ENCODE data around the gene EXOSC10.
"Not testable (repeated sequence)": the region's sequence is repeated elsewhere in the genome, so short reads cannot be mapped to it uniquely, and the experiment has no call there.

EXOSC10 gene

DNA sequence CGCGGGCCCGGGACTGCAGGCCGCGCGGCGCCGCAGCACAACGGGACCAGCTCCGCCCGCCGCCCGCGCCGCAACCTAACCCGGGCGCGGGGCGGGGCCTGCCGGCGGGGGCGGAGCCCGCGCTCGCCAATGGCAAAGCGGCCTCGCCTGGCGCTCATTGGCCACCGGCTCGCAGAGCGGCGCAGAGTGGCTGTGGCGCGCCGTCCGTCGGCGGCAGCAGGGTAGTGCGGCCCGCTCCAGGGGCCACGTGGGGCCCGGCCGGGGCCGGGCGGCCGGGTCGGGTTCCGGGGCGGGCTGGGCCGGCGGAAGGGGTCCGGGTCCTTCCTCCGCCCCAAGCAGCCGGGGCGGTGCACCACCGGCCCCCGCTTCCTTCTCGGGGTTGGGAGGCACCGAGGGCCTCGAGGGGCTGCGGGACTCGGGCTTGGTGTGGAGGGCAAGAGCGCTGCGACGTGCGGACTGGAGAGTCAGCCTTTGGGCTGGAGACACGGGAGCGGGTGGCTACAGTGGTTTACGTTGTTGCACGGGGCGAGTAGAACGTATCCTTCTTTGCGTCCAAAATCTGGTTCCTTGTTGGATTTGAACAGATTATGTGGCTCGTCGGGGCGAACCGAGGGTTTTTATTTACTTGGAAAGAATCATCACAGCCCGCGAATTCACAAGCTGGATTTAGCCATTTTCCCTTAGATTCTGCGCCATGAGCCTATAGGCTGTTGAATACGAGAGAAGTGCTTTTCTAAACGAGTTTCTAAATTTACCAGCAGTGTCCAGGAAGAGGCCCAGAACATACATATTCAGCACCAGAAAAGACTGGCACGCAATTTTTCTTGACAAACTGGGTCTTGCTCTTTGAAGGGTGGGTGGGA lies 39.5 kb downstream of the EXOSC10 start, which contains the start of gene SRM:
TSS of gene SRM (minus strand) at position 51 of the 863 bp plus-strand sequence. CDS start 75 bp downstream, outside the sequence.
- peak; percentile 86 for DNase-seq

DNA sequence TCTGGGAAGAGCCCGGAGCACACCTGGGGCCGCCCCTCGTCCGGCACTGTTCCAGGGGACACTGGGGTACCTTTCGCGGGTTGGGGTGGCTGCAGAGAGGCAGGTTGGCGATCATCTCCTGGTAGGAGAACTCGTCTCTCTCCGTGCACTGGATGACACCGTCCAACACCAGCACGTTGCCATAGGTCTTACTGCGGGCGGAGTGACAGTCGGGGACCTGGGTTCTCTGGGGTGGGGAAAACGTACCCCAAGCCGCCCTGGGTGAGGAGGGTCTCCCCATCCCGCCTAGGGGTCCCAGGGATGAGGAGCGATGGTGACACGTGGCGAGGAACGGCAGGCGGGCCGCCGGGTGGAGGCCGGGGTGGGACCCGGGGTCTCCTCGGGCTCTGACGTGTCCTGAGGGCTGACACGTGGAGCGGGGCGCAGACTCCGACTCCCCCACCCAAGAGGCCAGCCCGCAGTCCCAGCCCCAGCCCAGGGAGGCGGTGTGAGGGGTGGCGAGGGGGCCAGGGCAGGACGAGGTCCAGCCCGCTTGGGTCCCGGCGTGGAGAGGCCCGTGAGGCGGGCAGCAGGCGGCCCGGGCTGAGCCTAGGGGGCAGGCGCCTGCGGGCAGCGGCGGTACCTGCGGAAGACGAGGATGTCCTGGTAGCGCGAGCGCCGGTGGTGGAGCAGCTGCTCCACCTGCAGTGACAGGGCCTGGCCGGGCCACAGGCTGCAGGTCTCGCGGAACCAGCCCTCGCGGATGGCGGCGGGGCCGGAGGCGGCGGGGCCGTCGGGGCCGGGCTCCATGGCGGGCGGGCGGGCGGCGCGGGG lies 40.3 kb downstream of the EXOSC10 start:
- DNase-seq, result no peak

DNA sequence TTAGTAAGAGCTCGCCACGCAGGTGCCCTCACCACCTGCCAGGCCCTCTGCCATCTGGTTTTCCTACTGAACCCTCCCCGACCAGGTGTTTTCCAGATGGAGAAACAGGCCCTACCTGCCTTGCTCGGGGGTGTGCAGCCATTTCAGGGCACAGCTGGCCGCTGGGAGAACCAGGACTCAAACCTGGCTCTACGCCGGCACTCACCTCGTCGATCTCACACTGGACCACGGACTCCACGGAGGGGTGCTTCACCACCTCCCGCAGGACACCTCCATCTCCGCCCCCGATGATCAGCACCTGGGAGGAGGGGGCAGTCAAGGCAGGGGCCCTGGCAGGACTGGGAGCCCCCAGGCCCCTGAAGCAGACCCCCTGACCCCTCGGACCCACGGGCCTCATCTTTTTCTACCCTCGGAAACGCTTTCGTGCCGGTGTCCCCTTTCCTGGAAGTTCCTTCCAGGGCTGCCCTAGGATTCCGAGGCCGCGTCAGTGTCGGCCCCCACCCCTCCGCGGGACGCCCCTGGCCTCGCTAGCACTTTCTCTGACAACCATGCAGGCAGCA lies 41.0 kb downstream of the EXOSC10 start:
- peak; percentile 17 for DNase-seq

DNA sequence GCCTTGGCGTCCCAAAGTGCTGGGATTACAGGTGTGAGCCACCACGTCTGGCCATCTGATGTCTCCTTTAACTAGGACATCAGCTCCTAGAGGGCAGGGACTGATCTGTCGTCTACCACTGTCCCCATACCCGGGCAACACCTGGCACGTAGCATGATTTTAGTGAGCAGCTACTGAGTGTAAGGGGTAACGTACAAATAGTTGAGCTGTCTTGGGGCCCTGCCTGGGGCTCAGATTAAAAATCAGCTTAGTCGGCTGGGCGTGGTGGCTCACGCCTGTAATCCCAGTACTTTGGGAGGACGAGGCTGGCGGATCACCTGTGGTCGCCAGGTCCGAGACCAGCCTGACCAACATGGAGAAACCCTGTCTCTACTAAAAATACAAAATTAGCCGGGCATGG lies 41.6 kb downstream of the EXOSC10 start:
- DNase-seq, result no peak

DNA sequence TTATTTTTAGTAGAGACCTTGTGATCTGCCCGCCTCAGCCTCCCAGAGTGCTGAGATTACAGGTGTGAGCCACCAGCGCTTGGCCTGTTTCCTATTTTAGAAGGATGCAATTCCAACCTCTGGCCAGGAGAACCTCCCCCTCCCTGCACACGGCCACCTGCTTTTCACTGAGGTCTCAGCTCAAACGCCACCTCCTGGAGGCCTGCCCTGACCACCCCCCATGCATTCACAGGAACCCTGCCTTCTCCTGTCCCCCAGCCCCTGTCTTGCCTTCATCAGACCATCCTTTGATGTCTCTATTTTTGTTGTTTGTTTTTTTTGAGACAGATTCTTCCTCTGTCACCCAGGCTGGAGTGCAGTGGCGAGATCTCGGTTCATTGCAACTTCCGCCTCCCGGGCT lies 42.2 kb downstream of the EXOSC10 start:
- no peak for DNase-seq

DNA sequence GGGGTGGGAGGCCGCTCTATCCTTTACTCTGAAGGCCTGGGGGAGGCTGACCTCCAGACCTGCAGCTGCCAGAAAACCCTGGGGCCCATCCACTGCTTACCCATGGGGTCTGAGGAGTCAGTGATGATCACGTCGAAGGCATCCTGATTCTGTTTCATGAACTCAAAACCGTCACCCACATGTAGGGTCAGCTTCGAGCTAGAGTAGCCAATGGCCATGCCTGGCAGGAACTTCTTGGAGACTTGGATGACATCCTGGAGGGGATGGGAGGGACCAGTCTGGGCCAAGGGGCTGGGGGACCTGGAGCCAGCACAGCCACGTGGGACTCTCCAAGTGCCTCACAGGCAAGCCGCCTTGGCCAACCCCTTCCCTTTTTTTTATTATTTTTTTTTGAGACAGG lies 43.2 kb downstream of the EXOSC10 start:
- DNase-seq, result no peak

DNA sequence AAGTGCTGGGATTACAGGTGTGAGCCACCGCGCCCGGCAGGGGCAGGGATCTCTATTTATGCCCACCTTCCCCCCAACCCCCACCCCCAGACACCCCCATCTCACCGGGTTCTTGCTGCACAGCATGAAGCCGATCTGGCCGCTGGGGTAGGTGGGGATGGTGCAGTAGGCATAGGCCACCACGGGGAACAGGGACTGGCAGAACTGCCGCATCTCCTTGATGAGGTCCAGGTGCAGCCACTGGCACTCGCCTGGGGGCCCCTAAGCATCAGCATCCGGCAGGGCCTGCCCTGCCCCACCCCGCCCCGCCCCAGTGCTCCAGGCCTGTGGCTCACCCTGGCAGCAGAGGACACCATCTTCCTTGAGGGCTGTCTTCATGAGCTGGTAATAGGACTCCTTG lies 44.0 kb downstream of the EXOSC10 start:
- DNase-seq, result no peak

DNA sequence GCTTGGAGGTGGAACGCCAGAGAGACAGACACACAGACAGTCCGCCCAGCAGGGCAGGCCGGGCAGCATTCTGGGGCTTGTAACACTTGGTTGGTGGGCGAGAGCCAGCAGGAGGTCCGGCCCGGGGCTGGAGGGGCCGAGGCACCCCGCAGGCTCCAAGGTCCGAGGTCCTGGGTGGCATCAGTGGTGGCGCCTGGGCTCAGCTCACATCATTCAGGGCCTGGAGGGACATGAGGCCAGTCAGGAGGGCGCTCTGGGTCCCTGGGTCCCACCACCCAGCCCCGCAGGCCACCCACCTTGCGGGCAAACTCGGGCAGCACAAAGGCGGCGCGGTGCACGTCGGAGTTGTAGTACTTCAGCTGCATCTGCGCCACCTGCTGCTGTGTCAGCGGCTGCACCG lies 45.0 kb downstream of the EXOSC10 start:
- no peak for DNase-seq

DNA sequence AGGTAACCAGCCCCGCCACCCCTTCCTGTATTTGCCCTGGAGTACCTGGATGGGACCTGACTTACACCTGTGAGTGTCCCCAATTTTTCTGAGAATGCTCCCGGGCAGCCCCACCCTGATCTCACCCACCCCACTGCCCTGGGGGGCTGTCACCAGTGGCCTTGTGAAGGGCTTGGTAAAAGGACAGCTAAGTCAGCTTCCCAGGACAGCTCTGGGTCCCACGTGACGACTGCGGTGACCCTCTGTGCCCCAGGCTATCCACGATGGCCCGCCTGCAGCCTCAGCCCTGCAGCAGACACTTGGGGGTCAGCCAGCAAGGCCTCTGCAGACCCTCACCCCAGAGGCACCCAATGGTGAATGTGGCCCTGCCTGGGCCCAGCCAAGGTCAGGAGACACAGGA lies 45.5 kb downstream of the EXOSC10 start:
- DNase-seq, result no peak

DNA sequence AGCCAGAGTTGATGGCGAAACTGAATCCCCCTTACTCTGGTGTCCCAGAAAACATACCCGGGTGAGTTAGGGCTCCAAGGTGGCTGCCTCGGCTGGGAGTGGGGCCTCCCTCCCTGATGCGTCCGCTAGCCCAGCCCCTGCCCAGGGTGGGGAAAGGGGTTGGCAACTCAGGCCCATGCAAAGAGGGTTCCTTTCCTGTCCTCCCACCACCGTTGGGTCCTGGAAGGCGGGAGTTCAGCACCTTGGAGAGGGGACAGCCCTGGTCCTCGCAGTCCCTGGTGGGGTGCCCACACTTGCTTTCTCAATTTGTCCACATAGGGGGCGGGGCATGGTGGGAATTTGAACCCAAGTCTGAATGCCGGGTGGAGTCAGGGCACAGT lies 45.9 kb downstream of the EXOSC10 start:
- DNase-seq, result no peak

DNA sequence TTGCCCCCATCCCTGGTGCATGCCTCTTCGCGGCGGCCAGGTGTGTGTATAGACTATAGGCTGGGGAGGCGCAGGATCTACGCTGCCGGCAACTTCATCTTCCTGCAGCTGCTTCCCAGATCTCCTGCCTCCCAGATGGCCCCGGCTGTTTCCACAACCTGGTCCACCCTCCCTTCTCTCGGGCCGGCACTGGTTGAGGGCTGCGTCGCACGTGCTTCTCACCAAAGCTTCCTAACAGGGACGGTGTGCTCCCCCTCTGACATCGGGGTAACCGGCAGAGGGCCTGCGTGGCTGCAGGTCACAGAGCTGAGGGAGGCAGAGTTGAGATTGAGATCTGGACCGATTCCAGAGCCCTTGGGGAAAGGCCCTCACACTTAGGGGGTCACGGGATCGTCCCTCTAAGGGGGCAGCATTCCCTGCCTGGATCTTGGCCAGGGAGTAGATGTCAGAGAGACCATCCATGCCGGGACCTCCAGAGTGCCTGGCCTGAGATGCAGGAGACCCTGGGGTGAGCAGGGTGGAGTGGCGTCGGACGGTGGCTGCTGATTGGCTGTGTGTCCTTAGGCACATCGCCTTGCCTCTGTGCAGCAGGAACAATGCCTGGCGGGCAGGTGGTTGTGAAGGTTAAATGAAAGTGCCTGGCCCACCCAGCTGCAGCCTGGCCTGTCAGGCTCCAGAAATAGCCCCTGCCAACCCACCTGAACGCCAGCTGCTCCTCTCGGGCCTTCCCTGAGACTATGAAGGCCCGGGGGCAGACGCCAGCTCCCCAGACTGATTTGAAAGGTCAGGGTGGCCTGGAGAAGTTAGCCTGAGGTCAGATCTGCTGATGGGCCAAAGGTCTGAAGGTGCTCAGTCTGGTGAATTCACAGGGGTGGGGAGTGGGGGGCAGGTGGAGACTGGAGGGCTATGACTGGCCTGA lies 46.6 kb downstream of the EXOSC10 start:
- DNase-seq, result no peak

DNA sequence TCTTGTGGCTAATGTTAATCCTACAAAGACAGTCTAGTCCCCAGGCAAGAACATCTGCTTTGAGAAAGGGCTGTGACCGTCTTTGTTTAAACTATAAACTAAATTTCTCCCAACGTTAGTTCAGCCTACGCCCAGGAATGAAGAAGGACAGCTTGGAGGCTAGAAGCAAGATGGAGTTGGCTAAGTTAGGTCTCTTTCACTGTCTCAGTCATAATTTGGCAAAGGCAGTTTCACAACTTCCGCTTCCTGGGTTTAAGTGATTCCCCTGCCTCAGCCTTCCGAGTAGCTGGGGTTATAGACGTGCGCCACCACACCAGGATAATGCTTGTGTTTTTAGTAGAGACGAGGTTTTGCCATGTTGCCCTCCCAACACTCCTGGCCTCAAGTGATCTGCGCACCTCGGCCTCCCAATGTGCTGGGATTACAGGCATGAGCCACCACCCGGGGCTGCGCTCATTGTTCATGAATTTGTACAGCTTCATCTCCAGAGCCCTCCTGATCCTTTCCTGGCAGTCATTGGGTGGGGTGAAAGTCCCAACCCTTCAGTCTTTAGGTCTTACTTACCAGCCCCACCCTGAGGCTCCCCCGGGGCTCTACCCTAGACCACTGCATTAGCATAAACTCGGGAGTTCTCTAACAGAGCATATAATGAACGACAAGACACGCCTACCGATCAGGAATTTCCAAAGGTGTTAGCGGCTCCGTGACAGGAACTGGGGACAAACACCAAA lies 47.7 kb downstream of the EXOSC10 start:
- no peak for DNase-seq

DNA sequence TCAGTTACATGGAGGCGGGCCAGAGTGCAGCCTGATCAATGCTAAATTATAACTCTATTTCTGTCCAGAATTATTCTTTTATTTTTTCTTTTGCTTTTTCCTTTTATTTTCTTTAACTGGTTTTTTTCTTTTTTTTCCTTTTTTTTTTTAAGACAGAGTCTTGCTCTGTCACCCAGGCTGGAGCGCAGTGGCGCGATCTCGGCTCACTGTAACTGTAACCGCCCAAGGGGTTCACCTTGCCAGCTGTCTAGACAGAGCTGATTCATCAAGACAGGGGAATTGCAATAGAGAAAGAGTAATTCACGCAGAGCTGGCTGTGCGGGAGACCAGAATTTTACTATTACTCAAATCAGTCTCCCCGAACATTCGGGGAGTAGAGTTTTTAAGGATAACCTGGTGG lies 48.5 kb downstream of the EXOSC10 start:
- not testable (repeated sequence) for DNase-seq

DNA sequence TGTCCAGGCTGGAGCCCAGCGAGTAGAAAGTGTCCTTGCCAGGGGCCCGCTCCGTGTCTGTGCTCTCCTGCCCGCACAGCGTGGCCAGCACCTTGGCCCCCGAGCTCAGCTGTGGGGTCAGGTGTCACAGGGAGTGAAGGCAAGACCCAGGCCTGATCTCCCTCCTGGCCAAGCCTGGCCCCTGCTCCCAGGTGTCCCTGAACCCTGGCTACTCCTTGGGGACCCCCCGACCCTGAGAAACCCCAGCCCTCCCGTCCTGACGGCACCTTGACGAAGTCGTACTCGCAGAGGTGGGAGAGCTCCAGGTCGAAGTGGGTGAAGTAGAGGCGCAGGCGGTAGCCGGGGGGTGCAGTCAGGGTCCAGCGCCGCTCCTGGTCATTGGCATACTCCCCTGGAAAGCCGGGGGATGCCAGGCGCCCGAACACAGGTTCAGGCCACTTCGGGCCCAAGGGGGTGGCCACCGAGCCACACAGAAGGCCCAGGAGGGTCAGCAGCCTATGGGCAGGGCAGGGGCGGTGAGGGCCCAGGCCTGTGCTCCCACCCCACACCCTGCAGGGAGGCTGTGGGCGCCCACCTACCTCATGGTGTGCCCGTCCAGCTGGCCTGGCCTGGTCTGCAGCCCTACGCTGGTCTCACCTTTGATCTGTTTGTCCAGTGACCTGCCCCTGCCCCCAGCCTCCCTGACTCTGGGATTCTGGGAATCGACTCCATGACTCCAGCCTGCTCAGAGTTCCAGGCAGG lies 52.9 kb downstream of the EXOSC10 start, which contains the start of gene MASP2:
TSS of gene MASP2 (minus strand) at position 615 of the 741 bp plus-strand sequence. CDS start at position 583, 32 bp downstream.
- no peak for DNase-seq

DNA sequence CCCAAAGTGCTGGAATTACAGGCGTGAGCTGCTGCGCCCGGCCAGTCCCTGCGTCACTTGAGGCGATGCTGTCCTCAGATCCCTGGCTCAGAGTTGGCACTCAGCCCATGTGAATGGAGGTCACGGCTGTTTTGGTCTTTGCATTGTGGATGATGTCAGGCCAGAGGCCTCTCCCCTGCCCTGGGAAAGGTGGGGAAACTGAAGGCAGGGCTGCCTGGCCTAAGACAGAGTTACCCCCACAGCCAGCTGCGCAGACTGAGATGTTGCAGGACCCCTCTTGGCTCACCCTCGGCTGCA lies 53.5 kb downstream of the EXOSC10 start:
- DNase-seq, result no peak

DNA sequence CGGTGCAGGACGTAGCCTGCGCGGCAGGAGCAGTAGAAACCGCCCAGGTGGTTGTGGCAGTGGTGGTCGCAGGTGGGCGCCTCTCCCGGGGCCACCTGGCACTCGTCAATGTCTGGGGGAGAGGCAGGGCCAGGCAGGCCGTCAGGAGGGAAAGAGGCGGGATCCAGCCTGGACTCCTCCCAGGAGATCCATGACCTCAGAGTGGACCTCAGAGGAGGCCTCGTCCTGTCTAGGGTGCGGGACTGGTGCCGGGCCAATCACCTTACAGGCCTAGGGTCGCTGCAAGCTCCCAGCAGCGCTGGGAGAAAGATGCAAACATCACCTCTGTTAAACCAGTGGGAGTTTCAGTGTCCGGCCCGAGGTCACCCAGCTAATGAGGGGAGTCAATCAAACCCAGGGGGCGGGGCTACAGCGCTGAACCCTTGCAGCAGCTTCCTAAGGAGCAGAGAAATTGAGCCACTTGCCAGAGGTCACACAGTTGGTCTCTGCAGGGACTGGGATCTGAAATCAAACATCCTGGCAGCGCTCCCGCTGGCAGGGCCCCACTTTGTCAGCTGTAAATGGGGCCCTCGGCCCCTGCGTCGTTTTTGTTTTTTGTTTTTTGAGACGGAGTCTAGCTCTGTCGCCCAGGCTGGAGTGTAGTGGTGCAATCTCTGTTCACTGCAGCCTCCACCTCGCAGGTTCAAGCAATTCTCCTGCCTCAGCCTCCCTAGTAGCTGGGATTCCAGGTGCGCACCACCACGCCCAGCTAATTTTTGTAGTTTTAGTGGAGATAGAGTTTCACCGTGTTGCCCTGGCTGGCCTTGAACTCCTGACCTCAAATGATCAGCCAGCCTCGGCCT lies 54.0 kb downstream of the EXOSC10 start:
- no peak for DNase-seq

DNA sequence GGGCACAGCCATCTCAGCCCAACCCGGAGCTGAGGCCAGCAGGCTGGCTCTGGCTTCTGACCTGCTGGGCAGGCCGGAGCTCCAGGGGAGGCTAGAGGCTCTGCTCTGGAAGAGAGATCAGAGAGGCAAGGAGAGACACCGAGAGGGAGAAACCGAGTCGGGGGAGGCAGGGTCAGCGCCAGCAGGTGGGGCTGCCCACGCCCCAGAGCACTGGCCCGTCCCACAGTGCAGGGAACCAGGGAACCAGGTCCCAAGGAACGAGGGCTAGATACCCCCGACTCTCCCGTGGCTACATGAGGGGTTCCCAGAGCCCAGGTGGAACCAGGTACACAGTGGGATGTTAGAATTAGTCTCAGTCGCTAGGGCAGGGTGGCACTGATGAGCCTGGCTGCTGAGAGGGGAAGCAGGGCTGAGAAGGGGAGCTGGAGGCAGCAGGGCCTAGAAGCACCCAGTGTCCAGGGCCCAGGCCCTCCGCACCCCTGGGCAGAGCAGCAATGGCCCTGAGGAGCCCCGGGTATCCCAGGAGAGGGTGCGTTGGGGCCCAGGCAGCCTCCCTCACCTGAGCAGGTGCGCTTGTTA lies 54.7 kb downstream of the EXOSC10 start:
- no peak for DNase-seq

DNA sequence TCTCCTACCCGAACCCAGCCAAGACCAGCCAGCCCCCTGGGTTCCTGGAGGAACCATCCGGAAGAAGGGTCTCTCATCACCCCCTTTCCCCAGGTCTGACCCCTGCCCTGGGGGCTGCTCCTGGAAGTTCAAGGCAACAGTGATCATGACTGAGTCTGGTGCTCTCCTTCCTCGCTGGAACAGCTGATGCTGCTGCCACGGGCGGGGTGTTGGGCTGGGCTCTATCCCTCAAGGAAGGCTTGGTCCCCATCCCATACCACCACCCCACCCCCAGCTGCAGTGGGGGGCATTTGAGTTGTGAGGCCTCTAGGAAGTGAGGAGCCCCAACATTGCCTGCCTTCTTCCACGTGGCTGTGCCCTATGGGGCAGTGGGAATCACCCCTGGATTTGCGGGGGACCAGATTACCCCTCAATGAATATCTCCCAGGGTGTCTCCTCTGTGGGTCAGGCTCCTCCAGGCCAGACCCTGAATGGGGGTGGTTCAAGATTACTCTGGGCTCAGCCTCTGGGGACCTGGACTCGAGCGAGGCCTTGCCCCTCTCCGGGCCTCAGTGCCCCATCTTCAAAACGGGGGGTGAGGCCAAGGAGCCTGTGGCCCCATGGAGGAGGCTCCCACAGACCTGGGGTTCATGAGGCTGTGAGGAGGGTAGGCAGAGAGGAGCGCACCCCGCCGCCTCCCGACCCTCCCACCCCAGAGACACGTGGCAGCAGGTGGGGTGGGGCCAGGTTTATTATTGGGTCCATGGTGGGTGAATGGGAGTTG lies 55.4 kb downstream of the EXOSC10 start:
- no peak for DNase-seq

Measured in NCI-H2029 (cell line).